EL (cell line): ENCODE data around the gene ZNRF2.
"Not testable (repeated sequence)": the region's sequence is repeated elsewhere in the genome, so short reads cannot be mapped to it uniquely, and the experiment has no call there.

Source experiments
- DNase-seq: peaks from one replicate; pipeline ENCODE4 v3.0.0-alpha.2; 2016

The ZNRF2 gene

GRCh38 chr7:30263090-30263710 lies 21.2 kb upstream of the ZNRF2 start:
- DNase-seq: no peak

GRCh38 chr7:30264052-30264451 lies 20.3 kb upstream of the ZNRF2 start:
- DNase-seq: no peak

- DNase-seq: not testable (repeated sequence)
These were observed 19.2 kb upstream of the ZNRF2 start for GRCh38 chr7:30265189-30265588.

DNA sequence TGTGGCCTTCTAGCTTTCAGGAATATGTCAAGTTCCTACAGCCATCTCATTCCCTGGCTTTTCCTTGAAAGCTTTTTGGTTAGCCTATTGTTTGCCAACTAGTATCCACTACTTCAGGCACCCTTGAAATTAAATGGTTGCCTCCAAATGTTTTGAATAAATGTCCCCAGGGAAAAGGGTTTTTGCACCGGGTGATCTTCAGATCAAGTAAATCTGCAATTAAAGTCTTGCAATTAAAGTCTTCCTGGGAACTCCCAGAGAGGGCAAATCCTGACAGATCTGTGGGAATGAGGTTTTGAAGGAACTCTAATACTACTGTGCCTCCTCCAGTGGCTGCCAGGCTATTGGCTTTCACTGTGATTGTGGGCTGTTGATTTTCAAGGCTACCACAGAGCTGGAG lies 17.7 kb upstream of the ZNRF2 start:
- DNase-seq: no peak

- no peak for DNase-seq
These were observed 15.8 kb upstream of the ZNRF2 start for GRCh38 chr7:30268586-30268985.

DNA sequence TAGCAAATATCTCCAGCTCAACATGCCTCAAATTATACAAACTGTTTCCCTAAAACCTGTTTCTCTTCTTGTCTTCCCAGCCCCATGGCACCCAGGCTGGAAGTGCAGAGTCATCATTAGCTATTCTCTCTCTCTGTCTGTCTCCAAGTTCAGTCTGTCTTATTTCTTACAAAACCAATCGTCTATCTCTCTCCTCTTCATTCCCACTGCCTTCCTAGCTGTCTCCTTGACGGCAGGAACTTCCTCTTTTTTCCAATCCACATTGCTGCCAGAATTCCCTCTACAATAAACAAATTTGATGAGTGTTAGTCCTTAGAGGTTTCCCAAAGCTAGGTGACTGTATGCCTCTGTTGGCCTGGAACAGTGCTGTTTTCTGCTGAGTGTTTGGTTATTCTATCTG lies 14.9 kb upstream of the ZNRF2 start:
- DNase-seq: no peak

DNA sequence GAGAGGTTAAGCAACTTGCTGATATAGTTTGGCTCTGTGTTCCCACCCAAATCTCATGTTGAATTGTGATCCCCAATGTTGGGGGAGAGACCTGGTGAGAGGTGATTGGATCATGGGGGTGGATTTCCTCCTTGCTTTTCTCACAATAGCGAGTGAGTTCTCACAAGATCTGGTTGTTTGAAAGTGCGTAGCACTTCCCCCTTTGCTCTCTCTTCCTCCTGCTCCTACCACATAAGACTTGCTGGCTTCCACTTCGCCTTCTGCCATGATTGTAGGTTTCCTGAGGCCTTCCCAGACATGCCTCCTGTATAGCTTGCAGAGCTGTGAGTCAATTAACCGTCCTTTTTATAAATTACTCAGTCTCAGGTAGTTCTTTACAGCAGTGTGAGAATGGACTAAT lies 13.5 kb upstream of the ZNRF2 start:
- no peak for DNase-seq

GRCh38 chr7:30272126-30272525 lies 12.3 kb upstream of the ZNRF2 start:
- DNase-seq: no peak

DNA sequence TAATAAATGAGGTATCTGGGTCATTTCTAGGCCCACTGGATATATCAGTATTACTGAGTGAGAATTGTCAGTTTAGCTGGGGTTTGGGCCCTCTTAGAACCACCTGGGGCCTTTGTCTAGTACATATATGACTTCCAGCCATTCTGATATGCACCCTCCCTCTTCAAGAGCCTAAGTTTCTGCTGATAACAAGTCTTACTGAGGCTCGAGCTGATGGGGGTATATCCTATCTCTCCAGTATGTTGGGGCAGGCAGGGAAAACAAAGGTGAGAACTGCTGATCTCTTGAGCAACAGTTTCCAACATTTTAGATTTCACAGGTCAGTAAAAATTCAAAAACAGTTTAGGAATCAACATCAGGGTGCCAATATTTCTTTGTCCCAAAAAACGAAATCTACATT lies 10.8 kb upstream of the ZNRF2 start:
- DNase-seq: no peak

DNA sequence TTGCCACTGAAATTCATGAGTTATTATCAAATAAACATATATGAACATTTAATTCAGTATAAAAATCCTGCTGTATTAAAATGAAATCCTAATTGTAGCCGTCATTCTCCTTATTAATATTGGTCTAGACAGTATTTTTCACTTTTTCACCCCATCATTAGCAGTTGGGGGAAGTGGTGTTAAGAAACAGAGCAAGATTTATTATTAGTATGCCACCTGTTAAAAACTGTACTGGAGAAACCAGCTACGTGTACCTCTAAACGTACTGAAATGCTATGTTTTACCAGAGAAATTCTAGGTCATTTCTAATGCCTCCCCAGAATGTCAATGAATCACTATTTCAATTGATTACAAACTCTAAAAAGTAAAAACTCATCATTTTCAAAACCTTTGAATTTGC lies 9.8 kb upstream of the ZNRF2 start:
- no peak for DNase-seq

DNA sequence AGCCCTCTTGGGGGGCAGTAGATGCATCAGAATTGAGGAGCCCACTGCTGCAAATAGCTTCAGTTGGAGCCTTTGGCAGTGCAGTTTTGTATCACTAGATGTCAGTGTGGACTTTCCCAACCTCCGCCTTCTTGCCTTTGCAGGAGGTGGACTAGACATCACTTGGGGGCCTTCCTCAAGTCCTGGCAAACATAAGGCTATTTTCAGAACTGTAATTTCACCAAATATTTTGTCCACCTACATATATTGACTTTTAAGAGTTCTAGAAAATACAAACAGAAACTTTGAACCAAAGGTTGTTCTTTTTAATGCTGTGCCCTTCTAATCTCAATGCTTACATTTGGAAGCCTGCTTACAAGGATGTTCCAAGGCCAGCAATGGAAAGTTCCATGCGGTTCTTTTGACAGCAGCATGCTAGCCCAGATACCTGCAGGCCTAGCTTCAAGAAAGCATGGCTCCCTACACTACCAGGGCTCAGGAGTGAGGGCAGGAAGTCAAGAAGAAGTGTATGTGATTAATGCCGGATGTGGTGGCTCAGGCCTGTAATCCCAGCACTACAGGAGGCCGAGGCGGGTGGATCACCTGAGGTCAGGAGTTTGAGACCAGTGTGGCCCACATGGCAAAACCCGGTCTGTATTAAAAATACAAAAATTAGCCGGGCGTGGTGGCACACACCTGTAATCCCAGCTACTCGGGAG lies 8.0 kb upstream of the ZNRF2 start:
- peak; percentile 52 for DNase-seq

GRCh38 chr7:30278376-30278775 lies 6.0 kb upstream of the ZNRF2 start:
- DNase-seq: no peak

- no peak for DNase-seq
These were observed 5.3 kb upstream of the ZNRF2 start for GRCh38 chr7:30278849-30279652.

GRCh38 chr7:30279653-30279904 lies 4.8 kb upstream of the ZNRF2 start:
- no peak for DNase-seq

GRCh38 chr7:30280631-30281030 lies 3.8 kb upstream of the ZNRF2 start:
- DNase-seq: no peak

GRCh38 chr7:30281263-30281662 lies 3.1 kb upstream of the ZNRF2 start:
- DNase-seq: no peak

- DNase-seq: no peak
These were observed 2.6 kb upstream of the ZNRF2 start for GRCh38 chr7:30281791-30282190.

DNA sequence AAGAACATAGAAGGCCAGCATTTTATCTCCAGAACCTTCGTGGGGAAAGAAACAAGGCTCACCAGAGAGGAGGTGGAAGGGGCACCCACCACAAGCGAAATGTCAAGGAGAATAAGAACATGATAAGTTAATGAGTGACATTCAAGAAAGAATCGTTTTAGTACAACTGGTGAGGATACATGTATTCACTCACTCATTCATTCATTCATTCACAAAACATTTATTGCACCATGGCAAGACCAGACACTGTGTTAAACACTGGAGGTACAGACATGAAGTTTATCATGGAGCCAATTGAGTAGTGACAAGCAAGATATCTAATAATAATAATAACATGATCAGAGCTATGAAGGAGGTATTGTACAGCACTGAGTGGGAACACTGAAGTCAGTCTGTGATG lies 1.7 kb upstream of the ZNRF2 start:
- DNase-seq: no peak

DNA sequence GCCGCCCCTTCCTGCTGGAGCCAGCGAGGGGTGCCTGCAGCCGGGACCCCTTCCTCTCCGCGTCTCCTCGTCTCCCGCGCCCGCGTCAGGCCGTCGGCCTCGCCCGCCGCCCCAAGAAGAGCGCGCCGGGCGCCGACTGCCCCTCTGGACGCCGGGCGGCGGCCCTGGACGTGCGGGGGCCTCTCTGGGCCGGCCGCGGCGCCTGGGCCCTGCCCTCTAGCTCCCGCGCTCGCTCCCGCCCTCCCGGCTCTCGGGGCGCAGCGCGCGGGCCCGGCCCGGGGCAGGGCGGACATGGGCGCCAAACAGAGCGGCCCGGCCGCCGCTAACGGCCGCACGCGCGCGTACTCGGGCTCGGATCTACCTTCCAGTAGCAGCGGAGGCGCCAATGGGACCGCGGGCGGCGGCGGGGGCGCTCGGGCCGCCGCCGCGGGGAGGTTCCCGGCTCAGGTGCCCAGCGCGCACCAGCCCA lies 704 bp downstream of the ZNRF2 start:
- DNase-seq: no peak

- DNase-seq: peak; percentile 56
These were observed 1.3 kb downstream of the ZNRF2 start for GRCh38 chr7:30285536-30286284.

GRCh38 chr7:30286749-30287148 lies 2.4 kb downstream of the ZNRF2 start:
- no peak for DNase-seq

GRCh38 chr7:30287625-30288024 lies 3.2 kb downstream of the ZNRF2 start:
- not testable (repeated sequence) for DNase-seq

DNA sequence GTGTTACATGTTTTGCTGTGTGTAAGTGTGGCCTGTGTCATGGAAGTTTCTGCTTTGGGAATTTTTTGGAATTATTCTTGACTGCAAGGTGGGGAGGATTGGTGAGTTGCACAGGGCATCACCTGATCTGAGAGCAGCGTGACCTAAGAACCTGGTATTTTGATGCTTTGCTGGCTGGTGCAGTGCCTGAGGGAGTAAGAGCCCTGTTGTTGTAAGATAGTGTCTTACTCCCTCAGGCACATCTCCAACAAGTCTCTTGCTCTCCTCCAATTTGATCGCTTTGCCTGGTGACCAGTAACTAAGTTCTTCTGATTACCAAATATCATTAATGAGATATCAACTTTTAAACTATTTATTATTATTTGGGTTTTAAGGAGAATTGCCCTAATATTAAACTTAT lies 5.2 kb downstream of the ZNRF2 start:
- not testable (repeated sequence) for DNase-seq

DNA sequence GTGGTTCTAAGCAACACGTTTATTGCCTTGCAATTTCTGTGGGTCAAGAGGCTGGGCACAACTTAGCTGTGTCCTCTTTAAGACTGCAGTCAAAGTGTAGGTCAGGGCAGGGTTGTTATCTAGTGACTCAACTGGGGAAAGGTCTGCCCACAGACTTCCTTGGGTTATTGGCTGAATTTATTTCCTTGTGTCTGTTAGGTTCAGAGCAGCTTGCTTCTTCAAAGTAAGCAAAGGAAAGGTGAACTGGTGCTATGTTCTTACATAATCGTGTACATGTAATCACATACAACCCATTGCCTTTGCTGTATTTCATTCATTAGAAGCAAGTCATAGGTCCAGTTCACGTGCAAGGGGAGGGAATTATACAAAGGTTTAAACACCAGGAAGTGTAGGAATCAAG lies 5.9 kb downstream of the ZNRF2 start:
- peak; percentile 33 for DNase-seq
